Left ventricle myocardium superior (tissue), 1 donor: Measurements from ENCODE around the gene LRMDA. TPM values are rescaled to one million over a fixed set of nuclear protein-coding genes. Genes with fewer than 3 reads are reported as not detected.
A peak's percentile ranks its signal among the peaks of the same experiment; 100 is the strongest.
"Not testable (repeated sequence)": the region's sequence is repeated elsewhere in the genome, so short reads cannot be mapped to it uniquely, and the experiment has no call there.

Source experiments
- ATAC-seq: fragments of 200-7000 bp; cut with Tn5 transposase; one replicate; pipeline ENCODE4 v1.9.1; 2020; ENCODE audit warnings: mild to moderate bottlenecking, moderate library complexity
- DNase-seq: peaks from one replicate; pipeline ENCODE4 v3.0.0-alpha.2; 2020
- intact Hi-C: fragments of 100-400 bp; cut with micrococcal nuclease; formaldehyde crosslinking; loops from one replicate; pipeline ENCODE4 v1.11.0; 2022
- total RNA-seq: library from RNA; stranded (reverse); fragmentation: NEBNext Ultra II Directional; extraction: Animal tissue kit (Norgen Biotek cat#: 25700); gene quantifications from one replicate; pipeline ENCODE4 v1.2.1, GENCODE V29; 2021
- donor health status: DM: no; HTN: yes; CAD: no; lungs with severe emphysema.

LRMDA gene
- total RNA-seq, 1 donor from 2014 or later = 23.1 TPM

- intact Hi-C loops = no loop called here
- ATAC-seq = no peak
- no peak for DNase-seq
Measured at GRCh38 chr10:76136961-76137360, 705.5 kb downstream of the LRMDA start.

GRCh38 chr10:76138286-76138685, 706.9 kb downstream of the LRMDA start:
- intact Hi-C loops = no loop called here
- DNase-seq (no peak), ATAC-seq (no peak)

GRCh38 chr10:76138906-76139305, 707.5 kb downstream of the LRMDA start:
- ATAC-seq (no peak), DNase-seq (no peak)
- intact Hi-C loops = no loop called here

GRCh38 chr10:76139431-76139830, 708.0 kb downstream of the LRMDA start:
- ATAC-seq = no peak
- intact Hi-C loops = no loop called here

GRCh38 chr10:76141376-76141775, 710.0 kb downstream of the LRMDA start:
- DNase-seq = no peak

More at GRCh38 chr10:76139431-76139830, 708.0 kb downstream of the LRMDA start:
- no peak for DNase-seq

DNA sequence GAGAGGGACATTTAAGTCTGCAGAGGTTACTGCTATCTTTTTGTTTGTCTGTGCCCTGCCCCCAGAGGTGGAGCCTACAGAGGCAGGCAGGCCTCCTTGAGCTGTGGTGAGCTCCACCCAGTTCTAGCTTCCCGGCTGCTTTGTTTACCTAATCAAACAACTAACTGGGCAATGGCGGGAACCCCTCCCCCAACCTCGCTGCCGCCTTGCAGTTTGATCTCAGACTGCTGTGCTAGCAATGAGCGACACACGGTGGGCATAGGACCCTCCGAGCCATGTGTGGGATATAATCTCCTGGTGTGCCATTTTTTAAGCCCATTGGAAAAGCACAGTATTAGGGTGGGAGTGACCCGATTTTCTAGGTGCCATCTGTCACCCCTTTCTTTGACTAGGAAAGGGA, 716.8 kb downstream of the LRMDA start:
- intact Hi-C loops, DNase-seq, ATAC-seq: not testable (repeated sequence)

More at GRCh38 chr10:76141376-76141775, 710.0 kb downstream of the LRMDA start:
- intact Hi-C loops = no loop called here
- no peak for ATAC-seq

DNA sequence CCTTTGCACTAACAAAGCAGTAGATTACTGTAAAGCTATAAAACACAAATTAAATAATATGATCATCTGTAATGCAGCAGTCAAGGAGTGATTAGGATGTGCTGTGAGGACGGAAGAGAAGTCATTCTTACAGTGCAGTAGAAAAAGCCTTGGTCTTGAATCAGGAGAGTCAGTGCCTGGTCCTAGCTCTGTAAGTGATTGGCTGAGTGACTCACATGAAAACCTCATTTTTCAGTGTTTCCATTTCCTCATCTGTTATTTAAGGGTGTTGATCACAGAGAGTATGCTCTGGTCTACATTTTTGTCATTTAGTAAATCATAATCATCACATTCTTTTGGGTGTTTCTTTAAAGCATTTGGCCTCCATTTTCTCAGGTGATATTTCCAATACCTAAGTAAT, 717.8 kb downstream of the LRMDA start:
- ATAC-seq = no peak
- DNase-seq = no peak
- intact Hi-C loops = no loop called here

DNA sequence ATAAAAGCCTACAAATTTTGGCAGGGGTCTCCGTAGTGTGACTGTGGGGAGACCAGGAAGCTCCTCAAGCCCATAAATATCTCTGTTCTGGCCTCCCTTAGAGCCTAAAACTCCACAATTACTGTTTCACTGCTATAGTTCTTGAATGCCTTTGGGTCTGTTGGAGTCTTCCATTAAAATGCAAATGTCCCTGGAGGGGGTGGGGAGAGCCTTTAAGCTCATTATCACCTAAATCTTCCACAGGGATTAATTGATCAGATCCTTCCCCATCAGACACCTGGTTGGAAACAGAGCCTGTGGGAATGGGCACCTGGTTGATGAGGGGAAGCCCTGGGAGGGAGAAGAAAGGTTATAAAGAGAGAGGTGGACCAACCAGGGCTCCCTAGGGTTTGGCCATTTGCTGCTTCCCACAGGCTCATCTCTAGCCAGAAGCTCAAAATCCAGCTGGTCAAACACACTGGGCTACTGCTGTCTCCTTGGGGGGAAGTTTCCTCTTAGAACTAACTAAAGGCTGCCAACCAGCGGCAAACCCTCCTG, 718.2 kb downstream of the LRMDA start:
- ATAC-seq = no peak
- intact Hi-C loops = no loop called here

DNA sequence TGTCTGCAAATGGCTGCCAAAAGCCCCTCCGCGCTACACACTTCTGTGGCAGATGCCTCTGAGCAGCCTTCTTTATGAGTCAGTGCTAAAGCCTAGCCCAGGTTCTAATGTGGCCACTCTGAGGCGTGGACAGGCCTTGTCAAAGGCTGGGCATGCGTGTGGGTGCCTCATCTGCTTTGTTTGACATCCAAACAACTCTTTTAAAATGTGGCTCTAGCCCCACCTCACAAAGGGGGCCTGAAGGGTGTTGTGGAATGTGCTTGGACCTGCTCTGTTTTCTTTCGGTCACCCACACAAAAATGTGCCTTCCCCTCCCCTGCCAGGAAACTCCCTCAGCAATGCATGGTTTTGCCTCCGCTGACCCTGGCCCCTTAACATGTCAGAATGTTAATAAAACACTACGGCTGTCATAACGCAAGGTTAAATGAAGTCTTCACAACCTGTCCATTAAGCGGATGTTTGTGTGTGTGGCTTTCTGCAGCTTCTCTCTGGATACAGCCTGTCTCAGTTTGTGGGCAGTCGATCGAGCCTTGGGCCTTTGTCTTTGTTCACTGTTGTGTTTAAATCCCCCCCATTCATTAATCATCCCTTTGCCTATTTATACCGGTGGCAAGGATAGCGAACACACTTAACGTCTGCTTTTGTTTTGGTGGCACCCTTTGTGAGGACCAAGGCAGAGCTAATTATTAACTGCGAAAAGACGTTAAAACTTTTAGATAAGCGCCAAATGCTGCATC, 718.9 kb downstream of the LRMDA start:
- intact Hi-C loops = no loop called here
- DNase-seq (no peak), ATAC-seq (no peak)

More for the DNA sequence above, 718.2 kb downstream of the LRMDA start:
- DNase-seq = no peak

GRCh38 chr10:76150876-76151288, 719.5 kb downstream of the LRMDA start:
- ATAC-seq = no peak
- intact Hi-C loops = no loop called here
- DNase-seq = no peak

DNA sequence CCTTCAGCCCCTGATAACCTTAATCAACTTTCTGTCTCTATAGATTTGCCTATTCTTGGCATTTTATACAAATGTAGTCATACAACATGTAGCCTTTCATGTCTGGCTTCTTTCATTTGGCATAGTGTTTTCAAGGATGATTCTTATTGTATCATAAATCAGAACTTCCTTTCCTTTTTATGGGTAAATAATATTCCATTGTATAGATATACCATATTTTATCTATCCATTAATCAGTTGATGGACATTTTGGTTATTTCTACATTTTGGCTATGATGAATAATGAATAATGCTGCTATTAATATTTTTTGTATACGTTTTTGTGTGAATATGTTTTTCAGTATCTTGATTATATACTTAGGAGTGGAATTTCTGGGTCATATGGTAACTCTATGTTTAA, 720.8 kb downstream of the LRMDA start:
- intact Hi-C loops = no loop called here
- ATAC-seq = no peak

GRCh38 chr10:76155961-76156360, 724.5 kb downstream of the LRMDA start:
- ATAC-seq = no peak
- intact Hi-C loops = no loop called here
- no peak for DNase-seq

More for the DNA sequence above, 720.8 kb downstream of the LRMDA start:
- DNase-seq = no peak

DNA sequence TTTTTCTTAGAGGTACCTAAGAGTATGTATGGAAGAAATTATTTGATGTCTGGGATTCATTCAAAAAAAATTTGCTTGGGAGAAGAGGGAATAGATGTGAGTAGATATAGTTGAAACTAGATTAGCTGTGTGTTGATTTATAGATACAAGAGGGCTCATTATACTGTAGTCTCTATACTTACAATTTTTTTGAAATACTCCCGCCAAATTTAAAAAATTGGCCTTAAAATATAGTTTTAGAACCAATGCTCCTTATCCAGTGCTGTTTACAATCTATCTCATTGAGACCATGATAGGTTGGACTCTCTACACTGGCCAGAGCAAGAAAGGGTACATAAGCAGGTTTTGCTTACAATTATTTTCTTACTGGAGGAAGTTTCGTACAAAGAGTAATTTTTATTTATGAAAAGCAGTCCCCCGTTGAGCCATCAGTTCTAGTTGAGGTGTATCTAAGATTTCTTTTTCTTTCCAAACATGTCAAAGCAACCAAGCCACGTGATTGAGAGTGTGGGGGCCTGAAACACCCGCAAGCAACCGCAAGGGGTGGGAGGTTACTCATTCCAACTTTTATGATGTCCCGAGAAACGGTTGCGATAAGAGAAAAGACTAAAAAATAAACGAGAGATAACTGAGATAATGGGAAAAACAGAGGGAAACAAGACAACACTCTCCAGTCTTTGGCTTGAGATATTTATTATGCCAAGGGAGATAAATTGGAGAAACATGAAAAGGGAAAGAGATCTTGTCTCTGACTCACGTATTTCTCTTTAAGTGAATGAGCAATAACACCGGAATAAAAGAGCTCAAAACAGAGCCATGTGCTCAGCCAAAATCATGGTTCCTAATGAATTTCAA, 729.2 kb downstream of the LRMDA start:
- intact Hi-C loops = no loop called here
- no peak for ATAC-seq
- DNase-seq = no peak

GRCh38 chr10:76161301-76161582, 729.8 kb downstream of the LRMDA start:
- DNase-seq (no peak), ATAC-seq (no peak)
- intact Hi-C loops = no loop called here

DNA sequence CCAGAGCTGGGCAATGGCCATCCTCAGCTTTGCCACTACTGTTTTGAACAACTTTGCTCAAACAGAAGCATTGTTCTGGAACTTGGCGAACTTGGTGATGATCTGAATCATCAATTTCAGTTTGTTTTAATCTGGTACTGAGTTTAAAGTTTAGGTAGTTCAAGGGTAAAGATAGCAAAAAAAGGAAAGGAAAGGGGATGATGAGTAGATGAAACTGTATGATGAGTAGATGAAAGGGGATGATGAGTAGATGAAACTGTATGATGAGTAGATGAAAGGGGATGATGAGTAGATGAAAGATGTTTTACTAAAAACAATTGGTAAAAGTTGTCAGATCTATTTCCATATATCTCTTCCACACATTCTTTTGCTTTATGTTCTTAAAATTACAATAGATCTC, 737.0 kb downstream of the LRMDA start:
- ATAC-seq (no peak), DNase-seq (no peak)
- intact Hi-C loops = no loop called here

DNA sequence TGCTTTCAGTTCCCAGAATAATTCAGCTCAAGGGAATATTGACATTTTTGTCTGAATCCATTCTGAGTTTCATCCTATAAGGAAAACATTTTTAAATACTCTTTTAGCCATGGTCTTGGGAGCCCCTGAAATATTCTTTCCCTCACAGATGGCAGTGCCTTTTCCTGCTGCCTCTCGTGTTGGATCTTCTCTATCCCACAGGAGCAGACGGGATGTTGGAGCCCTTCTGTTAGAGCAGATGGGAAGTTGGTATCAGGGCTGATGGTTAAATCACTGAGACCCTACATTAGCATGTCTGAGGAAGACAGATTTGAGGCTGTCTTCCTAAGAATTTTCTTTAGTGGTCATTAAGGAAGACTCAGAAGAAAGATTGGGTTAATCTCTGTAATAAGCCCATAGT, 737.8 kb downstream of the LRMDA start:
- intact Hi-C loops = no loop called here
- ATAC-seq = no peak

GRCh38 chr10:76172020-76172419, 740.6 kb downstream of the LRMDA start:
- intact Hi-C loops = no loop called here
- DNase-seq (no peak), ATAC-seq (no peak)

More for the DNA sequence above, 737.8 kb downstream of the LRMDA start:
- no peak for DNase-seq

GRCh38 chr10:76175533-76176165, 744.2 kb downstream of the LRMDA start:
- DNase-seq = peak; percentile 41
- intact Hi-C loops = no loop called here
- ATAC-seq = peak; percentile 72

GRCh38 chr10:76176166-76176550, 744.7 kb downstream of the LRMDA start:
- intact Hi-C loops = no loop called here
- peak; percentile 33 for DNase-seq
- peak; percentile 57 for ATAC-seq

GRCh38 chr10:76177936-76178335, 746.5 kb downstream of the LRMDA start:
- ATAC-seq (no peak), DNase-seq (no peak)

More at GRCh38 chr10:76177936-76178335, 746.5 kb downstream of the LRMDA start:
- intact Hi-C loops = no loop called here
